NOMO-1 treated with dmso at 0.1 percent for 144 hours (cell line): ENCODE results near the gene LRP1.

Experiments
- DNase-seq: peaks from one replicate; lab custom pipeline; 2025; ENCODE audit not compliant: unreplicated experiment; lab: John Stamatoyannopoulos, UW

LRP1 gene

GRCh38 chr12:57133013-57133569 is 4.8 kb downstream of the LRP1 start:
- no peak for DNase-seq

GRCh38 chr12:57133916-57134315 is 5.6 kb downstream of the LRP1 start:
- no peak for DNase-seq

- no peak for DNase-seq
Measured at GRCh38 chr12:57134949-57135348, 6.7 kb downstream of the LRP1 start.

- no peak for DNase-seq
Measured at GRCh38 chr12:57135527-57136326, 7.4 kb downstream of the LRP1 start.

GRCh38 chr12:57138526-57139272 is 10.4 kb downstream of the LRP1 start:
- DNase-seq = no peak

GRCh38 chr12:57139796-57140649 is 11.7 kb downstream of the LRP1 start:
- peak; percentile 29 for DNase-seq

GRCh38 chr12:57141249-57141648 is 13.0 kb downstream of the LRP1 start:
- DNase-seq = no peak

- no peak for DNase-seq
Measured at GRCh38 chr12:57142121-57142520, 13.8 kb downstream of the LRP1 start.

GRCh38 chr12:57142727-57143126 is 14.4 kb downstream of the LRP1 start:
- no peak for DNase-seq

- DNase-seq = no peak
Measured at GRCh38 chr12:57143454-57143853, 15.2 kb downstream of the LRP1 start.

- DNase-seq = no peak
Measured at GRCh38 chr12:57145460-57146059, 17.3 kb downstream of the LRP1 start.

- DNase-seq = no peak
Measured at GRCh38 chr12:57146092-57146491, 17.8 kb downstream of the LRP1 start.

GRCh38 chr12:57146961-57147944 is 19.0 kb downstream of the LRP1 start, which contains the start of gene LRP1-AS:
LRP1-AS (minus strand) TSS chr12:57147619.
- DNase-seq = no peak

- DNase-seq = peak; percentile 49
Measured at GRCh38 chr12:57148469-57149244, 20.4 kb downstream of the LRP1 start.

- no peak for DNase-seq
Measured at GRCh38 chr12:57149245-57149900, 21.1 kb downstream of the LRP1 start.

- DNase-seq = no peak
Measured at GRCh38 chr12:57150400-57151000, 22.2 kb downstream of the LRP1 start.

- DNase-seq = no peak
Measured at GRCh38 chr12:57151741-57152630, 23.7 kb downstream of the LRP1 start.
